SU-DHL-6 (cell line): ENCODE measurements around the gene BNIP5.

Source experiments
- CTCF ChIP-seq: fragments of 200-600 bp; sonication (generic); IDR thresholded peaks from one replicate; pipeline ENCODE4 v1.5.1; 2017; ENCODE audit warnings: antibody characterized with exemption, mild to moderate bottlenecking, low read length, moderate library complexity; ENCODE audit not compliant: insufficient read depth, poor library complexity, severe bottlenecking
- EZH2phosphoT487 ChIP-seq: fragments of 200-600 bp; sonication (generic), shearing (Covaris generic); conservative IDR thresholded peaks from 2 replicates; pipeline ENCODE4 v1.6.1; 2018; ENCODE audit warnings: mild to moderate bottlenecking, antibody characterized with exemption, low read length, moderate library complexity, mixed read lengths

- TF ChIP-seq CTCF, result no peak
- no peak for TF ChIP-seq EZH2phosphoT487
Measured at GRCh38 chr6:36314221-36315014, 22.3 kb downstream of the BNIP5 start.
